Activated CD4-positive, alpha-beta T cell treated with anti-CD3 and anti-CD28 coated beads, Interleukin-2, amount 10 ng/mL, durations not matched to agents 24 days and 14 days (primary cell): ENCODE data around the gene CEP170B. TPM values are rescaled to one million over a fixed set of nuclear protein-coding genes. Genes with fewer than 3 reads are reported as not detected.

Experiments used
- DNase-seq: peaks from one replicate; pipeline ENCODE4 v3.0.0; 2022
- H3K27ac Mint-ChIP-seq: one replicate; pipeline ENCODE4 v1.8.0; 2022; ENCODE audit warnings: mild to moderate bottlenecking, mixed read lengths
- H3K27me3 Mint-ChIP-seq: one replicate; pipeline ENCODE4 v1.8.0; 2022; ENCODE audit warnings: mixed read lengths
- H3K36me3 Mint-ChIP-seq: one replicate; pipeline ENCODE4 v1.8.0; 2022; ENCODE audit warnings: low read depth, mild to moderate bottlenecking, mixed read lengths
- H3K4me1 Mint-ChIP-seq: one replicate; pipeline ENCODE4 v1.8.0; 2021; ENCODE audit warnings: mixed read lengths
- H3K4me3 Mint-ChIP-seq: one replicate; pipeline ENCODE4 v1.8.0; 2022; ENCODE audit warnings: mild to moderate bottlenecking, moderate library complexity, mixed read lengths
- H3K9me3 Mint-ChIP-seq: one replicate; pipeline ENCODE4 v1.8.0; 2021; ENCODE audit warnings: mixed read lengths
- intact Hi-C: fragments of 100-400 bp; cut with micrococcal nuclease; formaldehyde crosslinking; loops from one replicate; pipeline ENCODE4 v1.15.1; 2023
- total RNA-seq: library from RNA; stranded (reverse); gene quantifications from 2 replicates; pipeline ENCODE4 v1.2.3, GENCODE V29; 2022

Gene CEP170B
- total RNA-seq, 1 donor from 2014 or later, result 9.0 TPM

- H3K36me3 Mint-ChIP-seq, result no peaks in the 10 kb centered on the region
- H3K27me3 Mint-ChIP-seq, result no peaks in the 10 kb centered on the region
- intact Hi-C loops, result no loop called here
- H3K4me1 Mint-ChIP-seq, result no peaks in the 10 kb centered on the region
- DNase-seq, result no peak
- H3K4me3 Mint-ChIP-seq, result no peak overlapping the region
- H3K9me3 Mint-ChIP-seq, result no peaks in the 10 kb centered on the region
- no peak overlapping the region for H3K27ac Mint-ChIP-seq
These were observed 9.7 kb downstream of the CEP170B start for GRCh38 chr14:104874571-104875411.

- no peak overlapping the region for H3K4me3 Mint-ChIP-seq
- H3K27ac Mint-ChIP-seq, result no peak overlapping the region
- intact Hi-C loops, result no loop called here
- no peaks in the 10 kb centered on the region for H3K27me3 Mint-ChIP-seq
- no peak for DNase-seq
- H3K9me3 Mint-ChIP-seq, result no peaks in the 10 kb centered on the region
- no peaks in the 10 kb centered on the region for H3K4me1 Mint-ChIP-seq
- H3K36me3 Mint-ChIP-seq, result no peaks in the 10 kb centered on the region
These were observed 10.3 kb downstream of the CEP170B start for GRCh38 chr14:104875412-104875751.

GRCh38 chr14:104875811-104876210 lies 10.7 kb downstream of the CEP170B start:
- H3K4me3 Mint-ChIP-seq, result no peak overlapping the region
- H3K4me1 Mint-ChIP-seq, result no peaks in the 10 kb centered on the region
- intact Hi-C loops, result no loop called here
- no peaks in the 10 kb centered on the region for H3K9me3 Mint-ChIP-seq
- H3K36me3 Mint-ChIP-seq, result no peaks in the 10 kb centered on the region
- no peak overlapping the region for H3K27ac Mint-ChIP-seq
- no peaks in the 10 kb centered on the region for H3K27me3 Mint-ChIP-seq
- no peak for DNase-seq

- H3K4me3 Mint-ChIP-seq, result no peak overlapping the region
- intact Hi-C loops, result no loop called here
- H3K27me3 Mint-ChIP-seq, result no peaks in the 10 kb centered on the region
- H3K9me3 Mint-ChIP-seq, result no peaks in the 10 kb centered on the region
- DNase-seq, result peak; percentile 82
- no peaks in the 10 kb centered on the region for H3K36me3 Mint-ChIP-seq
- no peaks in the 10 kb centered on the region for H3K4me1 Mint-ChIP-seq
- H3K27ac Mint-ChIP-seq, result no peak overlapping the region
These were observed 11.2 kb downstream of the CEP170B start for GRCh38 chr14:104876251-104876699.

- Mint-ChIP-seq H3K4me1 (no peaks in the 10 kb centered on the region), H3K9me3 (no peaks in the 10 kb centered on the region), H3K27ac (no peak overlapping the region), H3K36me3 (no peaks in the 10 kb centered on the region), H3K4me3 (no peak overlapping the region), H3K27me3 (no peaks in the 10 kb centered on the region)
- intact Hi-C loops, result no loop called here
- no peak for DNase-seq
These were observed 12.2 kb downstream of the CEP170B start for GRCh38 chr14:104877066-104877805.

GRCh38 chr14:104877806-104878550 lies 12.9 kb downstream of the CEP170B start:
- Mint-ChIP-seq H3K4me3 (no peak overlapping the region), H3K4me1 (no peaks in the 10 kb centered on the region), H3K36me3 (no peaks in the 10 kb centered on the region), H3K9me3 (no peaks in the 10 kb centered on the region), H3K27ac (no peak overlapping the region), H3K27me3 (no peaks in the 10 kb centered on the region)
- DNase-seq, result no peak
- intact Hi-C loops, result no loop called here

- no peaks in the 10 kb centered on the region for H3K4me1 Mint-ChIP-seq
- no peak overlapping the region for H3K4me3 Mint-ChIP-seq
- DNase-seq, result no peak
- intact Hi-C loops, result no loop called here
- no peaks in the 10 kb centered on the region for H3K36me3 Mint-ChIP-seq
- H3K27me3 Mint-ChIP-seq, result no peaks in the 10 kb centered on the region
- H3K9me3 Mint-ChIP-seq, result no peaks in the 10 kb centered on the region
- no peak overlapping the region for H3K27ac Mint-ChIP-seq
These were observed 13.5 kb downstream of the CEP170B start for GRCh38 chr14:104878582-104878981.

GRCh38 chr14:104879201-104879982 lies 14.3 kb downstream of the CEP170B start:
- H3K27me3 Mint-ChIP-seq, result no peaks in the 10 kb centered on the region
- H3K9me3 Mint-ChIP-seq, result no peaks in the 10 kb centered on the region
- no peak overlapping the region for H3K27ac Mint-ChIP-seq
- H3K4me3 Mint-ChIP-seq, result no peak overlapping the region
- no peaks in the 10 kb centered on the region for H3K4me1 Mint-ChIP-seq
- no peak for DNase-seq
- intact Hi-C loops, result no loop called here
- no peaks in the 10 kb centered on the region for H3K36me3 Mint-ChIP-seq

- H3K4me3 Mint-ChIP-seq, result no peak overlapping the region
- no peaks in the 10 kb centered on the region for H3K27me3 Mint-ChIP-seq
- no peak overlapping the region for H3K27ac Mint-ChIP-seq
- H3K4me1 Mint-ChIP-seq, result no peaks in the 10 kb centered on the region
- no peak for DNase-seq
- no peaks in the 10 kb centered on the region for H3K36me3 Mint-ChIP-seq
- intact Hi-C loops, result no loop called here
- H3K9me3 Mint-ChIP-seq, result no peaks in the 10 kb centered on the region
These were observed 15.0 kb downstream of the CEP170B start for GRCh38 chr14:104879983-104880565.

GRCh38 chr14:104880584-104881210 lies 15.6 kb downstream of the CEP170B start:
- Mint-ChIP-seq H3K27ac (no peak overlapping the region), H3K4me1 (no peaks in the 10 kb centered on the region), H3K4me3 (no peak overlapping the region), H3K36me3 (no peaks in the 10 kb centered on the region), H3K27me3 (no peaks in the 10 kb centered on the region), H3K9me3 (no peaks in the 10 kb centered on the region)
- intact Hi-C loops, result no loop called here
- DNase-seq, result no peak

GRCh38 chr14:104881369-104881979 lies 16.4 kb downstream of the CEP170B start:
- Mint-ChIP-seq H3K4me1 (no peaks in the 10 kb centered on the region), H3K9me3 (no peaks in the 10 kb centered on the region), H3K27me3 (no peaks in the 10 kb centered on the region), H3K36me3 (no peaks in the 10 kb centered on the region), H3K27ac (no peak overlapping the region), H3K4me3 (no peak overlapping the region)
- intact Hi-C loops, result no loop called here
- no peak for DNase-seq

GRCh38 chr14:104882325-104882973 lies 17.4 kb downstream of the CEP170B start:
- DNase-seq, result no peak
- no peaks in the 10 kb centered on the region for H3K4me1 Mint-ChIP-seq
- H3K9me3 Mint-ChIP-seq, result no peaks in the 10 kb centered on the region
- no peaks in the 10 kb centered on the region for H3K36me3 Mint-ChIP-seq
- H3K27me3 Mint-ChIP-seq, result no peaks in the 10 kb centered on the region
- no peak overlapping the region for H3K4me3 Mint-ChIP-seq
- intact Hi-C loops, result no loop called here
- no peak overlapping the region for H3K27ac Mint-ChIP-seq
